Stimulated activated CD4-positive, alpha-beta T cell treated with anti-CD3 and anti-CD28 coated beads, TNF-alpha, amount 100 ng/mL, for 4 hours (primary cell): ENCODE data around the gene C2orf42.
"Not testable (repeated sequence)": the region's sequence is repeated elsewhere in the genome, so short reads cannot be mapped to it uniquely, and the experiment has no call there.

Experiments
- DNase-seq, 3 experiments: peaks; one replicate each; pipeline ENCODE4 v3.0.0-alpha.2; 2020; ENCODE audit warnings: low read depth in 3 of 3

C2orf42 gene

DNA sequence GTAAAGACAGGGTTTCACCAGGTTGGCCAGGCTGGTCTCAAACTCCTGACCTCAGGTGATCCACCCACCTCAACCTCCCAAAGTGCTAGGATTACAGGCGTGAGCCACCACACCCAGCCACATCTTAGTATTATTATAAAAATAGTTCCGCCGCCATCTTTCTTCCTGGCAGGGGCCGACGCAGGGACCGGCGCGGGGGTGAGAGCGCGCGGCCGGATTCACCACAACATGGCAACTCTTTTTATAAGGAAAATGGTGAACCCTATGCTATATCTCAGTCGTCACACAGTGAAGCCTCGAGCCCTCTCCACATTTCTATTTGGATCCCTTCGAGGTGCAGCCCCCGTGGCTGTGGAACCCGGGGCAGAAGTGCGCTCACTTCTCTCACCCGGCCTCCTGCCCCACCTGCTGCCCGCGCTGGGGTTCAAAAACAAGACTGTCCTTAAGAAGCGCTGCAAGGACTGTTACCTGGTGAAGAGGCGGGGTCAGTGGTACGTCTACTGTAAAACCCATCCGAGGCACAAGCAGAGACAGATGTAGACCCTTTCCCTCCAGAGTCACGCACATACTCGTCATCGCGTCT lies 88.4 kb downstream of the C2orf42 start:
- DNase-seq = not testable (repeated sequence)

DNA sequence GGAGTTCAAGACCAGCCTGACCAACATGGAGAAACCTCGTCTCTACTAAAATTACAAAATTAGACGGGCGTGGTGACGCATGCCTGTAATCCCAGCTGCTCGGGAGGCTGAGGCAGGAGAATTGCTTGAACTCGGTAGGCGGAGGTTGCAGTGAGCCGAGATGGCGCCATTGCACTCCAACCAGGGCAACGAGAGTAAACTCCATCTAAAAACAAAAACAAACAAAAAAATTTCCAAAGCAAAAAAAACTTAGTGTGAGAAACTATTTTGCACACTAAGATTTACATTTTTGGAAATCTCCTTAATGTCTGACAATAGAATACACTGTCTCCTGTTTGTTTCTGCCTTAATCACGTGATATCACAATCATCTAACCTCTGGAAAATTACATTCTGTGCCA lies 89.1 kb downstream of the C2orf42 start:
- not testable (repeated sequence) for DNase-seq

DNA sequence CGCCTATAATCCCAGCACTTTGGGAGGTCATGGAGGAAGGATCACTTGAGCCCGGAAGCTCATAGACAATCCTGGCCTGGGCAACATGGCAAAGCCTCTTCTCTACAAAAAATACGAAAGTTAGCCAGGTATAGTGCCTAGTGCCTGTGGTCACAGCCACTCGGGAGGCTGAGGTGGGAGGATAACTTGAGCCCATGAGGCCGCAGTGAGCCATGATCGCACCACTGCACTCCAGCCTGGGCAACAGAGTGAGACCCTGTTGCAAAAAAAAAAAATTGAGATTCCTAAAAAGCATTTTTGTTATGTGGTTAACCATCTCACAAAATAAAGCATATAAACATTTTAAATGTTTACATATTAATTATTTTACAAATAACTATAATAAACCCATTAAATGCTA lies 89.6 kb downstream of the C2orf42 start:
- no peak for DNase-seq
